Stimulated activated CD4-positive, alpha-beta T cell treated with anti-CD3 and anti-CD28 coated beads, Interleukin-4, amount 100 ng/mL, for 48 hours (primary cell): ENCODE results near the gene MARVELD2.
A peak's percentile ranks its signal among the peaks of the same experiment; 100 is the strongest.

Source experiments
- DNase-seq, 2 donors: peaks; one replicate each; pipeline ENCODE4 v3.0.0-alpha.2; 2020; ENCODE audit warnings: low read depth in 2 of 2

Gene MARVELD2

GRCh38 chr5:69492923-69493395, 78.0 kb downstream of the MARVELD2 start:
- peak in 1 of 2 donors; percentile 6 for DNase-seq

DNA sequence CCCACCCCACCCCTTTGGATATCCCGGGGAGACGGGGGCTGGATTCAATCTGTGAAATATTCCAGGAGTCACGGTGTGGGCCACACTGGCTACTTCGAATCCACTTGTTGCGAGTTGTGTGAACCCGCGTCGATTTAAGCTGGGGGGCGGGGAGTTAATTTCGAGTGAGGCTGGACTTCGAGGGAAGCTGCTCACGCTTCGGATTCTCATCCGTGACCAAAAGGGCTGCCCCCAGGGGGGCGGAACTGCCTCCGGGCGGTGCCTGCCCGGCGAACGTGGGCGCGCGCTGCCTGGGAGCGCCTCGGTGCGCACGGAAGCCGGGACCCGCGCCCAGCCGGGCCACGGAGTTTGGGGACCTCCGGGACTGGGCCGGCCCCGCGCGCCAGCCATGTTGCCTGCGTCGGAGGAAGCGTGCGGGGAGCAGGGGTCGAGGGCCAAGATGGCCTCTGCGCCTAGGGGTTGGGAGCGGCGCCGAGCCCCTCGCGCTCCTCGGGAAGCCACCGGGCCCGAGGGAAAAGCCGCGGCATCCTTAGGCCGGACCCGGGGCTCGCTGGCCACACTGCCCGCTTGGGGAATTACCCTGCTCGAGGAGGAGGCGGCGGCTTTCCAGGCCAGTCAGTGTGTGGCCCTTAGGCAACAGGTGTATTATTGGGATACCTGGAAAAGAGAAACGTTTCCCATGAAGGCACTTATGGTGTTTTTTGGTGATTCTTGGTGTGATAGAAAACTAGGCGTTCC, 78.6 kb downstream of the MARVELD2 start:
- DNase-seq = peak in 1 of 2 donors; percentile 6
